Activated CD8-positive, alpha-beta T cell treated with anti-CD3 and anti-CD28 coated beads for 36 hours (primary cell): ENCODE results near the gene HOXB5. TPM values are rescaled to one million over a fixed set of nuclear protein-coding genes. Genes with fewer than 3 reads are reported as not detected.

Source experiments
- ATAC-seq: fragments of 200-7000 bp; cut with Tn5 transposase; one replicate; pipeline ENCODE4 v1.10.0; 2021; ENCODE audit warnings: mild to moderate bottlenecking, moderate library complexity
- CTCF ChIA-PET: fragments of 350-600 bp; sonication (Branson Sonifier 250); formaldehyde crosslinking; loops from one replicate; lab custom pipeline; 2021; ENCODE audit warnings: antibody characterized with exemption; lab: Charles Lee
- POLR2A ChIA-PET: fragments of 350-600 bp; sonication (Branson Sonifier 250); formaldehyde crosslinking; loops from one replicate; lab custom pipeline; 2021; ENCODE audit warnings: antibody characterized with exemption; lab: Charles Lee
- DNase-seq: peaks from one replicate; pipeline ENCODE4 v3.0.0-alpha.2; 2020
- H3K27ac Mint-ChIP-seq: one replicate; pipeline ENCODE4 v1.8.0; 2021; ENCODE audit warnings: mild to moderate bottlenecking, mixed read lengths
- H3K27me3 Mint-ChIP-seq: one replicate; pipeline ENCODE4 v1.8.0; 2021; ENCODE audit warnings: mixed read lengths
- H3K36me3 Mint-ChIP-seq: one replicate; pipeline ENCODE4 v1.8.0; 2021; ENCODE audit warnings: low read depth, mixed read lengths
- H3K4me1 Mint-ChIP-seq: one replicate; pipeline ENCODE4 v1.8.0; 2021; ENCODE audit warnings: low read depth, mixed read lengths
- H3K4me3 Mint-ChIP-seq: one replicate; pipeline ENCODE4 v1.8.0; 2021; ENCODE audit warnings: mild to moderate bottlenecking, moderate library complexity, mixed read lengths
- H3K9me3 Mint-ChIP-seq: one replicate; pipeline ENCODE4 v1.8.0; 2021; ENCODE audit warnings: mixed read lengths
- intact Hi-C: fragments of 100-400 bp; cut with micrococcal nuclease; formaldehyde crosslinking; loops from one replicate; pipeline ENCODE4 v1.10.0; 2022
- total RNA-seq, 2 experiments: library from RNA; stranded (reverse); gene quantifications; one replicate each; pipeline ENCODE4 v1.2.3, GENCODE V29; 2021
- TF ChIP-seq, protein P1 (sequence below): fragments of 200-600 bp; IDR thresholded peaks from one replicate; pipeline ENCODE4 v1.8.0; 2022; ENCODE audit warnings: antibody characterized with exemption, mild to moderate bottlenecking

HOXB5 gene
- total RNA-seq, 2 experiments from 2014 or later: not detected

DNA sequence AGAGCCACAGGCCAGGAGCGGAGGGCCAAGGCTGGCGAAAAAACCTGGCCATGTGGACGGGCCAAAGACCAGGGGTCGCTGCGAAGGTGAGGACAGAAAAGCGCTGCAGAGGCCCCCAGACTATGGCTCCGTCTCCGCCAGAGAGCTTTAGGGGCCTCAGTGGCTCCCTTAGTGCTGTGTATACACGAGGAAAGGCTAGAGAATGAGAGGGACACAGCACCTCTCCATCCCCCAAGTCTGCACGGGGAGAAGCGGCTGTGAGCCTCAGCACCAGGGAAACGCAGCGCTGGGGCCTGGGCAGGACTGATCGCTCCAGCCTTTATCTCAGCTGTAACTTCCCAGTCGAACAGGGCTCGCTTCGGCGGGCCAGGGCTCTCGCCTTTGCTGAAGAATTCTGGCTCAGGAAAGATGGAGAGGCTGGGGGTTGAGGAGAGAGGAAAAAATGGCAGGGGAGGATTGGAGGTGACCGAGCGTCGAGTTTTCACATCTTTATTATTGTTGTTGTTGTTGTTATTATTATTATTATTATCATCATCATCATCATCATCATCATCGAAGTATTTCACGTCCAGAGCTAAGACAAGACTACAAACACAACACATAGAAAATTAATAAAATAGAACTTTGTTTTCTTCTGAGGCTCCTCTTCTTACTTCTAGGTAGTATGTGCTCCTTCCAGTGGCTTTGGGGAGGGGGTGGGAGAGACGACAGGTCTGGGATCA is 1.9 kb upstream of the HOXB5 start:
- TF ChIP-seq, protein P1, sequence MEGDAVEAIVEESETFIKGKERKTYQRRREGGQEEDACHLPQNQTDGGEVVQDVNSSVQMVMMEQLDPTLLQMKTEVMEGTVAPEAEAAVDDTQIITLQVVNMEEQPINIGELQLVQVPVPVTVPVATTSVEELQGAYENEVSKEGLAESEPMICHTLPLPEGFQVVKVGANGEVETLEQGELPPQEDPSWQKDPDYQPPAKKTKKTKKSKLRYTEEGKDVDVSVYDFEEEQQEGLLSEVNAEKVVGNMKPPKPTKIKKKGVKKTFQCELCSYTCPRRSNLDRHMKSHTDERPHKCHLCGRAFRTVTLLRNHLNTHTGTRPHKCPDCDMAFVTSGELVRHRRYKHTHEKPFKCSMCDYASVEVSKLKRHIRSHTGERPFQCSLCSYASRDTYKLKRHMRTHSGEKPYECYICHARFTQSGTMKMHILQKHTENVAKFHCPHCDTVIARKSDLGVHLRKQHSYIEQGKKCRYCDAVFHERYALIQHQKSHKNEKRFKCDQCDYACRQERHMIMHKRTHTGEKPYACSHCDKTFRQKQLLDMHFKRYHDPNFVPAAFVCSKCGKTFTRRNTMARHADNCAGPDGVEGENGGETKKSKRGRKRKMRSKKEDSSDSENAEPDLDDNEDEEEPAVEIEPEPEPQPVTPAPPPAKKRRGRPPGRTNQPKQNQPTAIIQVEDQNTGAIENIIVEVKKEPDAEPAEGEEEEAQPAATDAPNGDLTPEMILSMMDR: no peak
- no peak for ATAC-seq
- POLR2A ChIA-PET: interaction anchor here (0.5 to 1.2 kb wide), 3 partner anchors 13 to 33 kb away, joined by 3 to 4 read pairs (median 3); no protein-coding TSS in a partner anchor
- intact Hi-C loops: no loop called here
- Mint-ChIP-seq H3K27me3 (peaks cover 79% of the 10 kb centered on the region), H3K36me3 (no peaks in the 10 kb centered on the region), H3K27ac (no peak overlapping the region), H3K4me3 (no peak overlapping the region), H3K9me3 (no peaks in the 10 kb centered on the region), H3K4me1 (peaks cover 29% of the 10 kb centered on the region)
- CTCF ChIA-PET: interaction anchor here (1.2 to 5.7 kb wide), 14 partner anchors 8 to 515 kb away, joined by 3 to 59 read pairs (median 9); partner anchors contain the start of genes HOXB6, HOXB8 and HOXB9
- DNase-seq: no peak

DNA sequence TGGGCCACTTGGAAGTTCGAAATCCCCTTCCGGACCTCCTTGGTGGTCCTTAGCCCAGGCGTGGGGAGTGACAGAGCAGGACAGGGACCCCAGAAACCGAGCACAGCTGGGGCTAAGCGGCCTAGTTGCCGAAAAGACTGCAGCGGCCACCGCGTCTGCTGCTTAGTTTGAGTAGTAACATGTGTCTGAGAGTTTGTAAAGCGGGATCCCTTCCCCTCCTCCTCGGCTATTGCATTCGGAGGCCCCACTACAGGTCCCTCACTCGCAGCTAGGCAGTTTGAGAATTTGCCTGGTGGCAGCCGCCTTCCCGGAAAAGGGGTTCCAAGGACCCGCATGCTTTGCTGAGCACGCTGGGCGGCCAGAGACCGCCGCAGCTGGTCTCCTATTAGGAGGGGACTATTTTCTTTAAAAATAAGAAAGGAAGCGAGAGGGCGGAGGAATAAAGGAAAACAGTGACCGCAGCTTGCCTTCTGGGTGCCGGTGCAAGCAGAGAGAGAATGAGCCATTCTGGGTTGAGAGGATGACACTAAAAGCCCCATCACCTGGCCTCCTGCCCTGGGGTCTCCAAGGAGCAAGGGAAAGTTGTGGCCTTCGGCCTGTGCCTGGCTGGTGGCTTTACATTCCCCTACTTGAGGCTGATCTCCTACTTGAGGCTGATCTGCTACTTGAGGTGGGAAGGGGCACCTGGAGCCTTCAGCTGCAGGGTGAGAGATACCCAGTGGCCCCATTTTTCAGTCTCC is 1.1 kb upstream of the HOXB5 start:
- ATAC-seq: no peak
- CTCF ChIA-PET: interaction anchor here (0.9 to 5.7 kb wide), 16 partner anchors 7 to 514 kb away, joined by 3 to 59 read pairs (median 9); partner anchors contain the start of genes HOXB6, HOXB8 and HOXB9
- no peak overlapping the region for H3K27ac Mint-ChIP-seq

DNA sequence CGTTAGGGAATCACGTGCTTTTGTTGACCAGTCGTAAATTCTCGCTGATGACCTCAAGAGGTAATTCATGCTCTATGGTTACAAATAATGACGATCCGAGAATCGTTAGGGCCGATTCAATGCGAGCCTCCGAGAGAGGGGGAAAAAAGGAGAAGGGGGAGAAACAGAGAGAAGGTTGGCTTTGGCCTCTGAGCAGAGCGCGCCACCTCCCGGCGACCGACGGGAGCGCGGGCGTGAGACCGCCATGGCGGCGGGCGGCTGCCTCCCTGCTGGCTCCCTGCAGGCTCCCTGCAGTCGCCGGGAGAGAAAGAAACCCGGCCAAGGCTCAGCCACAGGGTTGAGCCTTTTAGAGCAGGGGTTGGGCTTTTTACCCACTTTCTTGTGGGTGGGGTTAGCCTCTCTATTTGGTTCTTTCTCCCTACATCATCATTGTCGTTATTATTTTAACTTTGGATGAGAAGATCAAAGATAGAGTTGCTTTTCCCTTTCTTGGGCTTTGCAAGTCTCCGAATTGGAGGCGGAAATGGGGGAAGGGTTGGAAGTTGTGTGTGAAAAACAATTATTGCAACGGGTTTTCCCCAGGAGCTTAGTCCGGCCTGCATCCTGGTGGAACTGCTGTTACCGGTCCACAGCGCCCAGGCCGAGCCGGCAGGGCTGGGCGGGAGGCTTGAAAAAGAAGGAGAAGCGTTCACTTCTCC is 410 bp upstream of the HOXB5 start:
- POLR2A ChIA-PET: interaction anchor here (0.6 to 0.9 kb wide), 2 partner anchors 32 to 296 kb away, joined by 3 to 4 read pairs; partner anchors contain the start of gene HOXB9
- Mint-ChIP-seq H3K4me1 (peaks cover 35% of the 10 kb centered on the region), H3K36me3 (no peaks in the 10 kb centered on the region)

More for the DNA sequence above, 1.1 kb upstream of the HOXB5 start:
- Mint-ChIP-seq H3K4me3 (no peak overlapping the region), H3K36me3 (no peaks in the 10 kb centered on the region), H3K4me1 (peaks cover 31% of the 10 kb centered on the region), H3K27me3 (peaks cover 79% of the 10 kb centered on the region), H3K9me3 (no peaks in the 10 kb centered on the region)
- POLR2A ChIA-PET: interaction anchor here (0.6 to 1.2 kb wide), 3 partner anchors 14 to 297 kb away, joined by 3 to 4 read pairs (median 4); no protein-coding TSS in a partner anchor
- intact Hi-C loops: no loop called here
- TF ChIP-seq, protein P1: no peak
- DNase-seq: no peak

DNA sequence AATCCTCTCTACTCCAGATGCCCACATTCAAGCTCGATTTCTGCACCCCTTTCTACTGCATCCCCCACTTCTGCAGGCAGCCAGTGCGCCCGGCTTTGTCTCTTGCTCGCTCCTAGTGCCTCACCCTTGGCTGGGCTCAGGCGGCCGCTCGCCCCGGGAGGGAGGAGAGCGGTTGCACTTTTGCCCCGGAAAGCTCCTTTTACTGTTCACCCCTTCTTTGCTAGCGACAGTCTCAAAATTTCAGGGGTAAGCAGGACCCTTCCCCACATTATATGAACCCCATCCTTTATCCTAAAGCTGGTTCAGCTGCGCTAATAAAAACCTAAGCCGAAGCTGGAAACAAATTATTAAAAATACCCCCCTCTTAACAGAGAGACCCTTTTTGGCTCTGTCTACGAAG is 1.0 kb downstream of the HOXB5 start:
- intact Hi-C loops: no loop called here
- POLR2A ChIA-PET: interaction anchor here (0.9 kb wide), 1 partner anchor 100 kb away, joined by 3 read pairs; no protein-coding TSS in a partner anchor
- CTCF ChIA-PET: interaction anchor here (0.8 to 5.7 kb wide), 74 partner anchors 14 to 567 kb away, joined by 3 to 59 read pairs (median 6); partner anchors contain the start of genes HOXB4, HOXB6, HOXB8 and HOXB9
- DNase-seq: peak; percentile 46
- H3K36me3 Mint-ChIP-seq: no peaks in the 10 kb centered on the region
- peak overlapping the region; percentile 67 for H3K4me3 Mint-ChIP-seq
- no peaks in the 10 kb centered on the region for H3K9me3 Mint-ChIP-seq
- no peak for ATAC-seq
- H3K4me1 Mint-ChIP-seq: peaks cover 29% of the 10 kb centered on the region
- peaks cover 78% of the 10 kb centered on the region for H3K27me3 Mint-ChIP-seq
- TF ChIP-seq, protein P1: no peak
- H3K27ac Mint-ChIP-seq: peak overlapping the region; percentile 17

More for the DNA sequence above, 410 bp upstream of the HOXB5 start:
- intact Hi-C loops: no loop called here
- H3K4me3 Mint-ChIP-seq: peak overlapping the region; percentile 67
- ATAC-seq (peak; percentile 78), DNase-seq (peak; percentile 86)
- CTCF ChIA-PET: interaction anchor here (0.7 to 5.7 kb wide), 47 partner anchors 13 to 568 kb away, joined by 3 to 59 read pairs (median 6); partner anchors contain the start of genes HOXB6 and HOXB8
- no peak overlapping the region for H3K27ac Mint-ChIP-seq
- TF ChIP-seq, protein P1: peak; percentile 88
- H3K27me3 Mint-ChIP-seq: peaks cover 77% of the 10 kb centered on the region
- no peaks in the 10 kb centered on the region for H3K9me3 Mint-ChIP-seq
